Activated CD4-positive, CD25-positive, alpha-beta regulatory T cell treated with anti-CD3 and anti-CD28 coated beads, Interleukin-2, amount 50 U/mL, for 24 hours (primary cell): ENCODE data around the gene SLX4IP.

Experiments used
- ATAC-seq, 2 donors: fragments of 150-1000 bp; cut with Tn5 transposase; one replicate each; pipeline ENCODE4 v1.10.0; 2021; ENCODE audit warnings: mild to moderate bottlenecking in 1 of 2, moderate library complexity in 1 of 2

Gene SLX4IP

DNA sequence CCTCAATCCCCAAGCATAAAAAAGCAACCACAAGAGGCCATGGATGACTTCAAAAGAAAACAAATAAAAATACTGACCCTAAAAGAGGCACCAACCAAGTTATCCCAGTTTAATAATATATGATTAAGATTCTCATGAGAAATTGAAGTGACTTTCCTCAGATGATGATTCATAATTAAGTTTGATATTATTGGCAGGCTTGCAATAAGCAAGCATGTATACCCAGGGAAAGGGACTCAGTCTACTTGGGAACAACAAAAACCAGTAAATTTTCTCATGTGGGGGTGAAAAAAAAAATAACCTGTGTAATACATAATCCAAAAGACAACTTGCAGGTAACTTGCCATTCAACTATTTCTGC is 219.1 kb downstream of the SLX4IP start:
- ATAC-seq: no peak

- no peak for ATAC-seq
These were observed 219.5 kb downstream of the SLX4IP start for GRCh38 chr20:10654630-10655029.

GRCh38 chr20:10655720-10656669 is 220.9 kb downstream of the SLX4IP start:
- no peak for ATAC-seq

DNA sequence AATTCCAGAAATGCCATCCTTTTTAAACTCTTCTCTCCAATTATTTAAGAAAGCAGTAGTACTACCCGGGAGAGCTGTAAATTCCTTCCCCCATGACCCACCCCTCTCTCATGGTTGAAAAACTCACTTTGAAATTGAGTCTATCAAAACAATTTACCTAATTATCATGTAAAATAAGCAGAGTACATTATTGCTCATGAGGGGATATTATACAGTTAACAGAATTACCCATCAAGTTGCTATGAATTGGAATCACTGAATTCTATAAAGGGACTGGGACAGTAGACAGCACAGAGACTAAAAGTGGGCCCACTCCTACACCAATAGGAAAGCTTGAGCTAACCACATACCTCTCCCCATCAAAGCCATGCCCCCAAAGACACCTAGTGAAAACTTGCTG is 222.3 kb downstream of the SLX4IP start:
- no peak for ATAC-seq

GRCh38 chr20:10658051-10658823 is 223.1 kb downstream of the SLX4IP start:
- no peak for ATAC-seq

- ATAC-seq: no peak
These were observed 223.9 kb downstream of the SLX4IP start for GRCh38 chr20:10658876-10659632.

GRCh38 chr20:10659651-10660601 is 224.8 kb downstream of the SLX4IP start:
- no peak for ATAC-seq

- no peak for ATAC-seq
These were observed 225.6 kb downstream of the SLX4IP start for GRCh38 chr20:10660661-10661060.

GRCh38 chr20:10661261-10661660 is 226.2 kb downstream of the SLX4IP start:
- ATAC-seq: no peak

DNA sequence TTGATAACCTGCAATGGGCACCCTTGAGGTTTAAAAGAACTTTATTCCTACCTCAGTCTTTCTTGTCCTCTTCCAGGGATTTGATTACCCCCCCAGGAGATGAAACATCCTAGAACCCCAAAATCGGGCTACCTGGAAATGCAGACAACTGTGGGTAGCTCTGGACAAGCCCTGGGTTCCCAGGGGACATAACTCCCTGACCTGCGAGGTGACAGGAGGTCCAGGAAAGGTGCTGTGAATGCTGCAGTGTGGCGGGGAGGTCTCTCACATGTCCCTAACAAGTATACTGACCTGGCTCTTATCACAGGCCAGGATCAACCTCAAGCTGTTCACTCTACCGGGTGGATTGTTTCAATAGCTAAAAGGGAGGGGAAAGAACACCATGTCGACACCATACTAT is 227.0 kb downstream of the SLX4IP start:
- no peak for ATAC-seq

GRCh38 chr20:10662661-10663458 is 227.8 kb downstream of the SLX4IP start:
- no peak for ATAC-seq

DNA sequence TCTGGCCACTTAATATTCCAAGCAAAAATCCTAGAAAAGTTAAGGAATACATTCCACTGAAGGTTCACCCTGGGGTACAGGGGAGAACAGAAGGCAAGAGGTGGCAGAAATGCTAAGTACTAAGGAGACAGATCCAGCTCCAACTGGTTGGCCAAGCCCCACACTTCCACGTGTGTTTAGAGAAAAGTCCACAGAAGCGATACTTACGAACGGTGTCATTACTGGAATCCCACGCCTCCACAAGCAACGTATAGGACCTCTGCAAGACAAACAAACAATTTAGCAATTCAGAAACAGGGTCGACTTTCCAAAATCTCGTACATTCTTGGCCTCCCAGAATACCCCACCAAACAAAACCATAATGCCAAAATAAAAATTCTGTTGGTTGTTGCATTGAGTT is 228.7 kb downstream of the SLX4IP start:
- ATAC-seq: no peak

GRCh38 chr20:10665027-10665561 is 230.0 kb downstream of the SLX4IP start:
- no peak for ATAC-seq

- ATAC-seq: no peak
These were observed 230.7 kb downstream of the SLX4IP start for GRCh38 chr20:10665791-10666190.

DNA sequence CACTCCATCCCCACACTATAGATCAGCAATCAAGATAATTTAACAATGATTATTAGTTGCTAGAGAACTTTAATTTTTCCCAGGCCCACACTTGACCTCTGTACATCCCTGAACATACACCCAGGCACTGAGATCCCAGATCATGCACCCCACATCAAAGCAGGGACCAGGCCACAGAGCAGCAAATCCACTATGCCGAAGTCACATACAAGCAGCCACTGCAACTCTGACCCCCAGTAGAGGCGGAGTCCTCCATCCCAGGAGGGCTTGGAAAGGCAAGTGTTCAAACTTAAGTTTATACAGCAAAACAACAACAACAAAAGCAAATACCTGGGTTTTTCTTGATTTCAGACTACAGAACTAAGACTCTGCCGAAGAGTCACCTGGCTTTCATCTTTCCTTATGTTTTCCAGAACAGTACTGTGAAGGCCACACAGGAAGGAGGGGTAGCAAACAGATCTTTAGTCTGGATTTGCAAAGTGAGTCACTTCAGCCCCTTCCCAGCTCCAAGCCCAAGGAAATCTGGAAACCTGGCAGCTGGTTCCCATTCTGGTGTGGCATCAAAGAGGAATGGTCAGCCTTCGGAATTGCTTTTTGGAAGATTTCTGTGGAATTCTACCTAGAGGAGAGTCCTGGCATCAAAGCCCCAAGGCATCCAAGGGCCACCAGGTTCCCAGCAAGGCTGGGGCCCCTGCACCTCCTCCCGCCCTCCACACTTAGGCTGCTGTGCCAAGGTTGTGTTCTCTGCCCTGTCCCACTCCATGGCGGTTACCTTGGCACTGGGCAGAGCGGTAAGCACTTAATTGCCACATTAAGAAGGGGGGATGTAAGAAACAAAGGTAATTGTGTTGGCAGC is 231.3 kb downstream of the SLX4IP start:
- ATAC-seq: no peak

DNA sequence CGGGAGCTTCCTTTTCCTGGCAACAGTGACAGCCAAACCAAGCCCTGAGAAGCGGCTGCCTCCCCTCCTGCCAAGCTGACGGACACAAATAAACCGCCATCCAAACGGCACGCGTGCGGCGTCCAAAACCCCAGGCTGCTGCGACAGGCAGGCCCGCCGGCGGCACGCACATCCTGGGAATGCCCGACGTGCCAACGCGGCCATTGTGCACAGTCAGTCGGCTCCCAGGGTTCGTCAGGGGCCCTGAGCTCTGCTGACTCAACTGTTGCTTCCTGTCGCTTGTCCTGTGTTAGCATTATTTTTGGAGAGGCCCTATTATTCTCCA is 231.9 kb downstream of the SLX4IP start:
- no peak for ATAC-seq

- no peak for ATAC-seq
These were observed 232.6 kb downstream of the SLX4IP start for GRCh38 chr20:10667560-10668167.

- ATAC-seq: no peak
These were observed 233.7 kb downstream of the SLX4IP start for GRCh38 chr20:10668677-10669368.
